ENCODE data around the gene RAB4A.

RAB4A gene

GRCh38 chr1:229237320-229237719, 33.6 kb upstream of the RAB4A start (continued):
- TF ChIP-seq ZNF223 (tag by site-specific recombination; IDR thresholded peaks at IDR 0.05) (no peak), ZNF548 (tag by site-specific recombination; IDR thresholded peaks at IDR 0.05) (no peak), ZNF211 (tag by site-specific recombination; IDR thresholded peaks at IDR 0.05; ENCODE audit: low read depth) (no peak), ZIC2 (tag by site-specific recombination; IDR thresholded peaks at IDR 0.05) (no peak), ZNF184 (tag by site-specific recombination; IDR thresholded peaks at IDR 0.05) (no peak)

- POLR2A ChIA-PET, result no interaction called here
- no peak overlapping the region for H3K4me3 ChIP-seq (ENCODE audit: low read depth, low read length)
- TF ChIP-seq ZNF335 (tag by site-specific recombination; conservative IDR thresholded peaks at IDR 0.05), result no peak
- no peak for TF ChIP-seq ZNF423 (tag by site-specific recombination; IDR thresholded peaks at IDR 0.05)
- TF ChIP-seq ZSCAN5A (tag by site-specific recombination; IDR thresholded peaks at IDR 0.05), result no peak
- no peak for TF ChIP-seq ZNF768 (tag by site-specific recombination; IDR thresholded peaks at IDR 0.05)
- no peak for TF ChIP-seq ZNF521 (tag by site-specific recombination; IDR thresholded peaks at IDR 0.05)
- no peak for TF ChIP-seq PRDM6 (tag by site-specific recombination; IDR thresholded peaks at IDR 0.05)
- no peak for TF ChIP-seq ZNF132 (tag by site-specific recombination; IDR thresholded peaks at IDR 0.05; ENCODE audit: borderline replicate concordance)
- no peak for TF ChIP-seq ZNF701 (tag by site-specific recombination; IDR thresholded peaks at IDR 0.05)
- H3K9me3 ChIP-seq (ENCODE audit: control insufficient read depth, insufficient read depth, low read depth, low read length), result no peaks in the 10 kb centered on the region
- CTCF ChIA-PET, result interaction anchor here (0.6 to 1.4 kb wide), 3 partner anchors 11 to 504 kb away, joined by 3 to 6 read pairs (median 4); partner anchors contain the start of gene RHOU
- no peaks in the 10 kb centered on the region for H3K36me3 ChIP-seq (ENCODE audit: control insufficient read depth in 2 of 2, insufficient read depth in 1 of 2, low read length in 2 of 2)
- no peak overlapping the region for H3K27ac ChIP-seq (ENCODE audit: extremely low read depth, low read depth, low read length)
- H3K4me1 ChIP-seq (ENCODE audit: control insufficient read depth, insufficient read depth, low read length), result no peaks in the 10 kb centered on the region; the same call in 1 of the 2 replicates
Observed at GRCh38 chr1:229238231-229238630, 32.7 kb upstream of the RAB4A start.

GRCh38 chr1:229238674-229239415, 32.1 kb upstream of the RAB4A start:
- H3K27ac ChIP-seq (ENCODE audit: extremely low read depth, low read depth, low read length), result no peak overlapping the region
- H3K9me3 ChIP-seq (ENCODE audit: control insufficient read depth, insufficient read depth, low read depth, low read length), result peaks cover 4% of the 10 kb centered on the region; the same call in 1 of the 2 replicates
- no peaks in the 10 kb centered on the region; the same call in 1 of the 2 replicates for H3K4me1 ChIP-seq (ENCODE audit: control insufficient read depth, insufficient read depth, low read length)
- POLR2A ChIA-PET, result no interaction called here
- CTCF ChIA-PET, result interaction anchor here (0.6 to 1.4 kb wide), 5 partner anchors 9 to 504 kb away, joined by 3 to 6 read pairs (median 4); partner anchors contain the start of gene RHOU
- no peaks in the 10 kb centered on the region for H3K36me3 ChIP-seq (ENCODE audit: control insufficient read depth in 2 of 2, insufficient read depth in 1 of 2, low read length in 2 of 2)
- no peak overlapping the region for H3K4me3 ChIP-seq (ENCODE audit: low read depth, low read length)
- TF ChIP-seq ZNF155 (tag by site-specific recombination; IDR thresholded peaks at IDR 0.05) (no peak), ZNF426 (tag by site-specific recombination; IDR thresholded peaks at IDR 0.05) (no peak), ZNF792 (tag by site-specific recombination; IDR thresholded peaks at IDR 0.05) (no peak), ZBTB17 (tag by site-specific recombination; IDR thresholded peaks at IDR 0.05) (peak; percentile 51), ZNF416 (tag by site-specific recombination; IDR thresholded peaks at IDR 0.05) (no peak)

All from HEK293 (cell line).